HT1080 (cell line): ENCODE results near the gene GPR65. TPM values are rescaled to one million over a fixed set of nuclear protein-coding genes. Genes with fewer than 3 reads are reported as not detected.

ENCODE experiments used
- DNase-seq: peaks from one replicate; pipeline ENCODE4 v3.0.0-alpha.2; 2015; ENCODE audit warnings: low read depth
- small RNA-seq: library from RNA; depleted of rRNA; stranded (forward); fragments of <200 nt; gene quantifications from one replicate; pipeline ENCODE3, GENCODE V24; 2014
- total RNA-seq: library from RNA; depleted of rRNA; stranded (reverse); fragments of >200 nt; shearing (Covaris generic); gene quantifications from 2 replicates; pipeline ENCODE4 v1.2.3, GENCODE V29; 2014; rRNA removed

The GPR65 gene
- total RNA-seq, 1 experiment from 2014 or later: not detected

DNA sequence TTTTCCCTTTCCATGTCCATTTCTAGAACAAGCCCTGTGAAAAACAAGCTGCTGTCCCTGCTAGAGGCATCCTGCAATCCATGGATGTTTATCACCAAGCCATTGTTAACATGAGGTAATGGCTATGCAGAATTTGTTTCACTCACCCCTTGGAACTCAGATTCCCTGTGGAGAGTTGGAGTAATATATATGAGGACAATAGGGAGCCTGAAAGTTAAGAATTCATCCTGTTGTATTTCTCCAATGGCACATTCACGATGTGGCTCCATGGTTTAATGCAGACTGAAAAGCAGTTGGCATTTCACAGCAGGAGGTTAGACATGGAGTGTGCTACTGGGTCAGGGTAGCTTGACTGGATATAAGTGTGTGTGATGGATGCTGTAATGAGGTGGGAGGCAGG lies 32.4 kb downstream of the GPR65 start:
- no peak for DNase-seq

DNA sequence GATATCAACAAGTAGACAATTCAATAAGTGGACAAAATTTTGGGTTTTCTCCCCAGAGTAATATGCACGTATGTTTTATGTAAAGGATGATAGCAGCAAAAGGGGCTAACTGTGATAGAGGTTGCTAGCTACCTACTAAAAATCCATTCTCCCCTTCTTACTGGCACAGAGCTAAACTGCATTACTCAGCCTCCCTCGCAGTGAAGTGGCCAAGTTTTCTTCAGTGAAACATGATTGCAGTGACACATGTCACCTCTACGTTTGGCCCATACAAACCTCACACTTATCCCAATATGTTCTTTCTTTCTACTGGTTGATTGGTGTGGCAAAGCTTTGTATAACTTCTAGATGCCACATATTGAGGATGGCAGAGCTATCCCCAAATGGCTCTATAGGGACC lies 34.3 kb downstream of the GPR65 start:
- DNase-seq: no peak

DNA sequence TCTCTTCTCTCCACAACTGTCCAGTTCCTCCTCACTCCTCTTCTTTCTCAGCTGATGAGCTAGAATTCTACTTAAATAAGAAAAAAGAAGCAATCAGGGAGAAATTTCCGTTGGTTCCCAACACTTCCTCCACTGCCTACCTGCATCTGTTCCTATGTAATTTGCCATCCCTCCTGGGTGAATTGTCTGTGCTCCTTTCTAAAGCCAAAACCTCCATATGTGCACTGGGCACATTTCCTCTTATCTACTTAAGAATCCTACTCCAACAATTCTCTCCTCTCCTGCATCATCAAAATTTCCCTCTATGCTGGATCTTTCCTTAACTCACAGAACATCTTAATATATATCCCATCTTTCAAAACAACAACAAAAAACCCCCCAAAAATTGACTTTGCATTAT lies 35.2 kb downstream of the GPR65 start:
- no peak for DNase-seq

DNA sequence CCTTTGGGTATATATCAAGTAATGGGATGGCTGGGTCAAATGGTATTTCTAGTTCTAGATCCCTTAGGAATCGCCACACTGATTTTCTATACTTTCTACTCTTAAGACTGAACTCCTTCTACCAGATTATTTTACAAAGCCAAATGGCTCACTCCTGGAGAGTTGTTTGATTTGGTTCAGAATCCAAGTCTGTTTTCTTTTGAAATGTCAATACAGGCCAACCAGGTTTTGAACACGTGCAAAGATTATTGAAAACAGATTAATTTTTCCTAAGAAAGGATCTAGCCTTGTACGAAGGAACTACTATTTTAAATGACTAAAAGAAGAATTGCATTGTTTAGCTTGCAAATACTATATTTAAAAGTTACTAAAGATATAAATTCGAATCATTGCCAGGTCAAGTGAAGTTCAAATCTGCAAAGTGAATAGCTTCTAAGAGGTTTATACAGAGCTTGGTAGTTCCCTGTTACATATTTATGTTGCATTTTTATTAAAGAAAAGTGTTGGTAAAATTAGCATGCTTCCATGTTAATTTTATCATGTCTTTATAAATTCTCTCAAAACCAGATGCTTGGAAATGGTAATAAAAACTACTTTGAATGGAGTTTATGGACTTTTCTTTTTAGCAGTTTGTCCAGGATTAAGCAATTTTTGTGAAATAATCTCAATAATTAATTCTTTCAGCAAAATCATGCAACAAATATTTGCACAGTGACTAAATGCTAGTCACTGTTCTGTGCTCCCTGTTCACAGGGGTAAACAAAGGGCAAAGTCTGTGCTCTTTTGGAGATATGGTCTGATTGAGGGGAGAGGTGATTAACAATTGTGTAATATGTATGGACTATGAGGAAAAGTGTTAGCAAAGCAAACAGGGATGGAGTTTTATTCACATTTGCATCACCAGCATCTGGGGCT lies 38.9 kb downstream of the GPR65 start:
- DNase-seq: no peak

DNA sequence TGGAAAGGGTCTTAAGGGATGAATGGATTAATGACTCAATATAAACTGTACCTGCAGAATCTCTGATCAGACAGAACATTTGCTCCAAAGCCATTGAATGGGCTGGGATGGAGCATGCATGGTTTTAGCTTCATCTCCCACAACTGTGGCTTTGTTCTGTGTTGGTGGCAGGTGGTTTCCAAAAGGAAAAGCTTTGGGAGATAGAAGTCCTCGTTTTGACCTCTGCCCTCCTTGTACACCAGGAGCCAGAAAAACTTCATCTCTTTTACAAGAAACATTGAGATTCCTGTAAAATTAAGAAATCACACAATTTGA lies 39.5 kb downstream of the GPR65 start:
- DNase-seq: no peak

DNA sequence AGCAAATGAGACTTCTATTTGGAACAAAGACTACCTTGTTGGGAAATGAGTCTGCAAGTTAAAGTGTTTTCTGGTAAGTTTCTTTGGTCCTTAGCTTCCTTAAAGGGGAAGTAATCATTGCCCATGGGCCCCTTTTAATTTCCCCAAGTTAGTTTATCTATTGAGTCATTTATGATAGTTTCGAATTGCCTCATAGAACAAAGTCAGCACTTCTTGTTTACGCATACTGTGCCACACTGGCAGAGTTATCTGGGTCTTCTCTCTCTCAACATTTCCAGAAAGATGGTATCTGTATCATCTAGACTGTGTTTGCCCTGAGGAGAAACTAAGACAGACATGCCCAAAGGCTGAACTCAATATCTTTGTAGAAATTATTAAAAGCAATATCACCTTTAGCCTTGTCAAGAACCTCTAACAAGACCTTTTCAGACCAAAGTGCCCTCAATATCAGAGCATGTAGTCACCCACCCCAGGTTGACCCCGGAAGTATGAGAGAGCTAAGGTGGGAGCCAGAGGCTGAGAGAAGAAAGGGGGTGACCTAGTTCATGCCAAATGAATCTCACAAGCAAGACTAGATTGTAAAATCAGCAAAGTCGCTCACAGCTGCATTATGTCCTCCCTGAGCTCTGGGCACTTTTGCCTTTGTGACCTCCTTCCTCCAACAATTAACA lies 40.0 kb downstream of the GPR65 start:
- DNase-seq: no peak

DNA sequence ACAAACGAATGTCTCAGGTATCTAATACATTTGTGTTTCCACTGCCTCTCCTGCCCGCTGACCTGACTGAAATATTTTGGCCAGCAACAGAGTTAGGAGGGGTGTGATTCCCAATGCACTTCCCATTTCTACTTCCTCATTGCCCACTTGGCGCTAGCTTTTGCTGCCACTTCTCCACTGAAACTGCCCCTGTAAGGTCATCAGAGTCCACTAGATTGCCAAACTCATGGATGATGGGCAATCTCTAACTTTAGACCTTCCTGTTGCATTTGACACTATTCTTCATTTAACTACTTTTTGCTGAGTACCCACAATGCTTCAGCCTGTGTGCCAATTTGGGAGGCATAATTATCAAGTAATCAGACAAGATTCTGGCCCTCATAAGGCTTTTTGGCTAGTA lies 40.8 kb downstream of the GPR65 start:
- no peak for DNase-seq

DNA sequence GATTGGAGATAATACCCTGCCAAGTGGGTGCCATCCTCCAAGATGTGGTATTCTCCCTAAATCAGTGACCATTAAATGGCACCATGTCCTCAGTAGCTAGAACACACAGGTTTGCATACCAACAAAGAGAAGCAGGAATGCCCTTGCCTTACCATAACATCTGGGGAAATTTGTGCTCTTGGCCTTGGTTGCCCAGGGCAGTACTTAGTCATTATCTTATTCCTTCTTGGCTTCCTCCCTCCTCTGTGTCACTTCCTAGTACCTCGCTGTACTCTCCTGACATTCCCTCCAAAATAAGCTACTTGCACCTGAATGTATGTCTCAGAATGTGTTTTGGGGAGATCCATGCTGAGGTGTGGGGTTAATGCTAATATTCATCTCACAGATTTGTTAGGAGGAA lies 43.4 kb downstream of the GPR65 start:
- no peak for DNase-seq

DNA sequence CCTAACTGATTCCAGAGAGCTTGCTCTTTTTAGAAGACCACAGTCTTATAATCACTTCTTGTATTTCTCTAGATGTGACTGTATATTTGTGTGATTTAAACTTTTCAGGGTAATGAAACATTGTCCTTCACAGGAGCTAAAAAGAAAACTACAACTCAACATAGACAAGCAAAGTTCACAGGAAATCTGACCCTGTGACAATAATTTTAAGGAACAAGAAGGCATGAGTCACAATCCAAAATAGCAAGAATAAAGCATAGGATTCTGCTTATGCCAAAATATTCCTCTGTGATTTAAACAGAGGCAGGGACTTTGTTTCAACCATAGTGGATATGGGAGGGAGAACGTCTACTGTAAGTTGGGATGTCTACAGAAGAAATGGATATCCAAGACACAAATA lies 44.3 kb downstream of the GPR65 start:
- no peak for DNase-seq

DNA sequence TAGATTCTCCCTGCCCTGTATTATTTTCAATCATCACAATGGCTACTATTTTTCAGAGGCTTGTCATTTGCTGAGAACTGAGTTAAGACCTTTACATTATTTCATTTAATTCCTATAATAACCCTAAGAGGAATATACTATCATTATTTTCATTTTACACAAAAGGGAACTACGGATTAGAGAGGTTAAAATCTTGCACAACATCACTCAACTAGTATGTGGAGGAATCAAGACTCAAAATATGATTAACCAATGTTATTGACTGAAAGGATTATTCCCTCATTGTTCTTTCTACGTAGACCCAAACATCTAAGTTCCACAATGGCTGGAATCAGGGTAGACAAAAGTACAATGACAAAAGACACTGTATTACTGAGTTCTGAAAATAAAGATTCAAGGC lies 45.0 kb downstream of the GPR65 start:
- no peak for DNase-seq

DNA sequence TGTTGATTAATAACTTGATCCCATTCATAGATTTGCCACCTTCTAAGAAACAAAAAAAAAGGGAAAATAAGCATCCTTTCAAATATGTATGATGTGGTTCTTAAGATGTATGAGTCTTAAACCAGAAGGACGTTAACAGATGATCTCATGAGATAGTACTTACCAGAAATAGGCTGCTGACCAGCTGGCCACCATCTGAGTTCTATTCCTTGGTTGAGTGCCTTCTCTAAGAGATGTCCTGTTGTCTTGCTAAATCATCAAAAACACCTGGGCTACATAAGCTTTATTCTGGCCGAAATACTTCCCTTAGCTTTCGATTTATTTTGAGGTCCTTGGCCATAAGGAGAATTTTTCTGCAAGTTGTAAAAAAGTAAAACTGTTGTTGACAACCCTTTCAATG lies 55.6 kb downstream of the GPR65 start:
- DNase-seq: no peak

DNA sequence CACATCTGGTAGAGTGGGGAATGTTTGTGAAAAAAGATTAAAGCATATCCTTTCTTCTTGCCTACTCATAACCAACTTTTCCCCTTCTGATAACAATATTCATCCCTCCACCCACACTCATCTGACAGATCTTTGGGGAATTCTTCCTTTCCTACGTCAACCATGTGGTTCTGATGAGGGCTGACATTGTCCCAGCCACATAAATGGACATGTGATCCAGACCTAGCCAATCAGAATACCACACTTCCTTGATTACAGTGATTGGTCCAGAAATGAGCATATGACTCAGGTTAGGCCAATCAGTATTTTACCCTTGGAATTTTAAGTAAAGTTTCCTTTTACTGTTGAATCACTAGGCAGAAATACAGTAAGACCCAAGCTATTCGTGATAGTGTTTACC lies 58.9 kb downstream of the GPR65 start:
- DNase-seq: peak; percentile 42

Small RNA genes within 50 kb of the gene (small RNA-seq; reads per million reads assigned to genes)
- gene RNU6-835P: not detected

Other genes with a start within 250 kb of the GPR65 start
- not detected in 2 replicates for gene GALC, start 12.0 kb upstream of the GPR65 start, total RNA-seq